ENCODE results near the gene CPA2. TPM values are rescaled to one million over a fixed set of nuclear protein-coding genes. Genes with fewer than 3 reads are reported as not detected.

Gene CPA2
- polyA plus RNA-seq, 1 donor (not counting 4 experiments of a cell fraction or from before 2014, with no cell fraction given) = 0.33 TPM

GRCh38 chr7:130256704-130257103, 10.0 kb upstream of the CPA2 start:
- Histone ChIP-seq H3K79me2 (ENCODE audit: control insufficient read depth, insufficient read depth, low read length) (no peaks in the 10 kb centered on the region), H3K4me3 (ENCODE audit: control insufficient read depth in 2 of 3, extremely low read depth in 1 of 3, insufficient read depth in 2 of 3, low read depth in 1 of 3, low read length in 3 of 3) (no peak overlapping the region), H3K4me2 (ENCODE audit: control insufficient read depth, extremely low read depth, insufficient read depth, low read depth, low read length) (no peak overlapping the region), H3K27me3 (ENCODE audit: control insufficient read depth, extremely low read depth, insufficient read depth, low read length) (no peaks in the 10 kb centered on the region), H3K9me3 (ENCODE audit: control insufficient read depth, low read depth, low read length) (peaks cover 5% of the 10 kb centered on the region), H2AFZ (ENCODE audit: control insufficient read depth, low read length) (no peak overlapping the region), H3K4me1 (ENCODE audit: control insufficient read depth, extremely low read depth, insufficient read depth, low read length) (no peaks in the 10 kb centered on the region), H4K20me1 (ENCODE audit: control insufficient read depth, extremely low read depth, insufficient read depth, low read length) (no peaks in the 10 kb centered on the region), H3K27ac (ENCODE audit: control insufficient read depth, insufficient read depth, low read length) (no peak overlapping the region), H3K9ac (ENCODE audit: control insufficient read depth, extremely low read depth, insufficient read depth, low read length) (no peak overlapping the region), H3K36me3 (ENCODE audit: control insufficient read depth in 2 of 2, extremely low read depth in 1 of 2, insufficient read depth in 2 of 2, low read length in 2 of 2) (no peaks in the 10 kb centered on the region), H3K9me1 (ENCODE audit: control insufficient read depth, extremely low read depth, insufficient read depth, low read length) (no peaks in the 10 kb centered on the region)
- no peak for TF ChIP-seq EZH2 (IDR thresholded peaks at IDR 0.05; ENCODE audit: low read length)
- TF ChIP-seq CTCF (optimal IDR thresholded peaks at IDR 0.05 in 1 of 3, IDR thresholded peaks at IDR 0.05 in 1 of 3, conservative IDR thresholded peaks at IDR 0.05 in 1 of 3; ENCODE audit: extremely low read depth in 1 of 3, insufficient read depth in 2 of 3, low read length in 3 of 3) = no peak
- FAIRE-seq = no peak
- dilution Hi-C loops (cut with MboI; ENCODE audit: extremely low pct_ligation_motif_present, low sequenced_read_pairs) = no loop called here
- DNase-seq (ENCODE audit: low read depth, low spot score) = no peak

DNA sequence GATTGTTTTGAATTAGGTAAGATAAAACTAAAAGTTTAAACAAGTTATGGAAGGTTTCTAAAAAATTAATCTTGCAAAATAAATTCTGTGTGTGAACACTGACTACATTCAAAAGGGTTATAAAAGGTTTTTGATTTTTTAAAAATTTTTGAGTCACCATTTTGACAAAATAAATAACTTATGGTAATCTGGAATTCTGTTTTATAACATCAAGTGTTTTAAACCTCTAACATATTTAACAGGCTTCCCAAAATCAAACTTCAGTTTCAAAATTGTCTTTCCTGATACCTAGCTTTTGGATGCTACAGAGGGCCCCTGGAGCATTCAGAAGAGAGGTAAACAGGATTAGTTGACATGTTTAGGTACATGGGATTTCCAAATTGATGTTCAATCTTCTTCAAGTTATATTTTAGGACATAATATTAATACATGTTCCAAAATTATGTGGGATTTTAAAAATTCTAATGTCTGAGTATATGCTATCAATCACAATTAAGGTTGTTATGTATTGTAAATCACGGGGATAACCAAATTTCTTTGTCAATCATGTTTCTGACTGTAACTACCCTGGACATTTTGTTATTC, 8.1 kb upstream of the CPA2 start:
- no peak for FAIRE-seq
- H3K27me3 ChIP-seq (ENCODE audit: control insufficient read depth, extremely low read depth, insufficient read depth, low read length) = no peaks in the 10 kb centered on the region
- dilution Hi-C loops (cut with MboI; ENCODE audit: extremely low pct_ligation_motif_present, low sequenced_read_pairs) = no loop called here

More for the DNA sequence above, 8.1 kb upstream of the CPA2 start:
- DNase-seq (ENCODE audit: low read depth, low spot score) = no peak
- no peak for TF ChIP-seq CTCF (optimal IDR thresholded peaks at IDR 0.05 in 1 of 3, IDR thresholded peaks at IDR 0.05 in 1 of 3, conservative IDR thresholded peaks at IDR 0.05 in 1 of 3; ENCODE audit: extremely low read depth in 1 of 3, insufficient read depth in 2 of 3, low read length in 3 of 3)
- TF ChIP-seq EZH2 (IDR thresholded peaks at IDR 0.05; ENCODE audit: low read length) = no peak
- Histone ChIP-seq H3K9me3 (ENCODE audit: control insufficient read depth, low read depth, low read length) (peaks cover 5% of the 10 kb centered on the region), H4K20me1 (ENCODE audit: control insufficient read depth, extremely low read depth, insufficient read depth, low read length) (no peaks in the 10 kb centered on the region), H3K9me1 (ENCODE audit: control insufficient read depth, extremely low read depth, insufficient read depth, low read length) (no peaks in the 10 kb centered on the region), H3K9ac (ENCODE audit: control insufficient read depth, extremely low read depth, insufficient read depth, low read length) (no peak overlapping the region), H2AFZ (ENCODE audit: control insufficient read depth, low read length) (no peak overlapping the region), H3K79me2 (ENCODE audit: control insufficient read depth, insufficient read depth, low read length) (no peaks in the 10 kb centered on the region), H3K4me2 (ENCODE audit: control insufficient read depth, extremely low read depth, insufficient read depth, low read depth, low read length) (no peak overlapping the region), H3K36me3 (ENCODE audit: control insufficient read depth in 2 of 2, extremely low read depth in 1 of 2, insufficient read depth in 2 of 2, low read length in 2 of 2) (no peaks in the 10 kb centered on the region), H3K27ac (ENCODE audit: control insufficient read depth, insufficient read depth, low read length) (no peak overlapping the region), H3K4me3 (ENCODE audit: control insufficient read depth in 2 of 3, extremely low read depth in 1 of 3, insufficient read depth in 2 of 3, low read depth in 1 of 3, low read length in 3 of 3) (no peak overlapping the region), H3K4me1 (ENCODE audit: control insufficient read depth, extremely low read depth, insufficient read depth, low read length) (no peaks in the 10 kb centered on the region)

All from keratinocyte (primary cell).